SK-N-SH (cell line): ENCODE results near the gene STKLD1. TPM values are rescaled to one million over a fixed set of nuclear protein-coding genes. Genes with fewer than 3 reads are reported as not detected.

Source experiments
- CTCF ChIA-PET: fragments of 300-600, 350-600 bp; formaldehyde crosslinking; extraction: SDS; loops from one replicate; lab custom pipeline; 2021; lab: Yijun Ruan, JAX
- POLR2A ChIA-PET: fragments of 350-600 bp; sonication (Branson Sonifier 250); formaldehyde crosslinking; extraction: SDS; loops from one replicate; lab custom pipeline; 2020; ENCODE audit warnings: antibody characterized with exemption, inconsistent platforms; lab: Yijun Ruan, JAX
- DNase-seq: peaks from one replicate; pipeline ENCODE4 v3.0.0; 2012
- H2AFZ ChIP-seq: fragments of 200-600 bp; sonication (generic); 2 replicates; pipeline ENCODE4 v1.8.1; 2016; ENCODE audit warnings: antibody characterized with exemption, mild to moderate bottlenecking, low read depth
- H3F3A ChIP-seq: fragments of 200-600 bp; sonication (generic); replicated peaks from 2 replicates; pipeline ENCODE3; 2016; ENCODE audit warnings: antibody characterized with exemption, mild to moderate bottlenecking; ENCODE audit not compliant: insufficient read depth
- H3K27ac ChIP-seq, 2 experiments: fragments of 200-500 bp in 1 of 2; fragments of 200-600 bp in 1 of 2; sonication (Bioruptor generic) in 1 of 2; sonication (generic), shearing (Covaris generic) in 1 of 2; 2 replicates each; pipeline versions ENCODE4 v1.5.1 to v1.6.1; 2014 to 2016; ENCODE audit warnings: low read depth in 2 of 2, inconsistent platforms in 1 of 2, low read length in 1 of 2, mild to moderate bottlenecking in 1 of 2, mixed read lengths in 1 of 2
- H3K27me3 ChIP-seq: fragments of 200-600 bp; sonication (generic), shearing (Covaris generic); 2 replicates; pipeline ENCODE4 v1.6.1; 2016; ENCODE audit warnings: mixed run types; ENCODE audit not compliant: insufficient read depth
- H3K36me3 ChIP-seq, 2 experiments: fragments of 200-500 bp in 1 of 2; fragments of 200-600 bp in 1 of 2; sonication (Bioruptor generic) in 1 of 2; sonication (generic) in 1 of 2; replicated peaks in 1 of 2; 2 replicates each; pipeline versions ENCODE3 to v1.5.1; 2014 to 2016; ENCODE audit warnings: low read length in 1 of 2, mild to moderate bottlenecking in 1 of 2; ENCODE audit not compliant: insufficient read depth in 2 of 2, control insufficient read depth in 1 of 2
- H3K4me1 ChIP-seq, 2 experiments: fragments of 200-500 bp in 1 of 2; fragments of 200-600 bp in 1 of 2; sonication (Bioruptor generic) in 1 of 2; sonication (generic), shearing (Covaris generic) in 1 of 2; 2 replicates each; pipeline versions ENCODE4 v1.5.1 to v1.6.1; 2014 to 2016; ENCODE audit warnings: low read depth in 1 of 2, low read length in 1 of 2, mixed run types in 1 of 2; ENCODE audit not compliant: insufficient read depth in 2 of 2, control insufficient read depth in 1 of 2
- H3K4me2 ChIP-seq: fragments of 200-600 bp; sonication (generic), shearing (Covaris generic); 2 replicates; pipeline ENCODE4 v1.6.1; 2017; ENCODE audit warnings: mixed run types
- H3K4me3 ChIP-seq, 2 experiments: fragments of 200-500 bp in 1 of 2; fragments of 200-600 bp in 1 of 2; sonication (Bioruptor generic) in 1 of 2; sonication (generic), shearing (Covaris generic) in 1 of 2; 2 replicates each; pipeline versions ENCODE4 v1.5.1 to v1.8.1; 2014 to 2016; ENCODE audit warnings: low read depth in 2 of 2, inconsistent platforms in 1 of 2, low read length in 1 of 2, mild to moderate bottlenecking in 1 of 2, mixed read lengths in 1 of 2, moderate library complexity in 1 of 2
- H3K79me2 ChIP-seq: fragments of 200-600 bp; sonication (generic); 2 replicates; pipeline ENCODE4 v1.8.1; 2017; ENCODE audit warnings: mild to moderate bottlenecking; ENCODE audit not compliant: insufficient read depth
- H3K9ac ChIP-seq: fragments of 200-600 bp; sonication (generic); 2 replicates; pipeline ENCODE4 v1.6.1; 2017; ENCODE audit warnings: mixed run types
- H3K9me2 ChIP-seq: fragments of 200-600 bp; sonication (generic); 2 replicates; pipeline ENCODE4 v1.6.1; 2017; ENCODE audit warnings: mixed run types
- H3K9me3 ChIP-seq: fragments of 200-600 bp; sonication (generic); 2 replicates; pipeline ENCODE4 v1.6.1; 2017; ENCODE audit warnings: mixed run types, mild to moderate bottlenecking, moderate library complexity
- H4K20me1 ChIP-seq: fragments of 200-600 bp; sonication (generic); 2 replicates; pipeline ENCODE4 v1.6.1; 2017; ENCODE audit warnings: mild to moderate bottlenecking, mixed run types; ENCODE audit not compliant: insufficient read depth
- CTCF ChIP-seq: fragments of 200-600 bp; sonication (generic); IDR thresholded peaks from 2 replicates; pipeline ENCODE4 v1.6.1; 2017; ENCODE audit warnings: antibody characterized with exemption, mild to moderate bottlenecking, moderate library complexity
- IRF3 ChIP-seq: fragments of 150-350 bp; IDR thresholded peaks from 2 replicates; pipeline ENCODE4 v1.6.1; 2016; ENCODE audit warnings: mild to moderate bottlenecking, low read depth, low read length
- MAX ChIP-seq: IDR thresholded peaks from 2 replicates; pipeline ENCODE4 v1.4.0; 2012; ENCODE audit warnings: low read depth
- TAF1 ChIP-seq: IDR thresholded peaks from 2 replicates; pipeline ENCODE4 v1.6.1; 2012; ENCODE audit warnings: low read depth, mild to moderate bottlenecking, low read length, moderate library complexity, borderline replicate concordance
- YY1 ChIP-seq: IDR thresholded peaks from 2 replicates; pipeline ENCODE4 v1.4.0; 2012; ENCODE audit warnings: low read depth, mild to moderate bottlenecking
- WGBS: methylation state at CpG from one replicate; pipeline ENCODE4 v1.1.6; 2017; ENCODE audit warnings: low lambda C conversion rate; 5-methylcytosine and 5-hydroxymethylcytosine counted together
- polyA plus RNA-seq, 3 experiments: library from polyadenylated mRNA; depleted of rRNA; stranded (reverse); fragments of >200 nt; gene quantifications; 2 replicates each; pipeline ENCODE4 v1.2.3, GENCODE V29; 2012

The STKLD1 gene
- polyA plus RNA-seq, 1 of the 3 experiments (the other 2 are of a cell fraction), result 2.3 TPM

- no peak for TF ChIP-seq YY1
- TF ChIP-seq, all 33 proteins: peak for 0
Observed at GRCh38 chr9:133342069-133342406, 34.1 kb upstream of the STKLD1 start (continued).

- no peak overlapping the region for H3K27ac ChIP-seq
- H3K27me3 ChIP-seq, result no peaks in the 10 kb centered on the region
- POLR2A ChIA-PET, result interaction anchor here (0.6 kb wide), 1 partner anchor 77 kb away, joined by 4 read pairs; no protein-coding TSS in a partner anchor
- WGBS, result 93% methylated on average over 7 of the region's 11 CpGs
- H3K79me2 ChIP-seq, result peaks cover 23% of the 10 kb centered on the region
- H3K9me3 ChIP-seq, result no peaks in the 10 kb centered on the region
- no peak overlapping the region for H2AFZ ChIP-seq
- no peak for TF ChIP-seq MAX
- peak; percentile 33 for TF ChIP-seq CTCF
- H3K9ac ChIP-seq, result no peak overlapping the region
- H3K36me3 ChIP-seq, result peaks cover 20 to 68% of the 10 kb centered on the region in 2 experiments
- no peaks in the 10 kb centered on the region for H3K9me2 ChIP-seq
- H4K20me1 ChIP-seq, result peaks cover 9% of the 10 kb centered on the region; the same call in 1 of the 2 replicates
- H3K4me1 ChIP-seq, result peaks cover 0 to 11% of the 10 kb centered on the region in 2 experiments; a peak in 1 of 4 replicates
- no peaks in the 10 kb centered on the region for H3F3A ChIP-seq
- H3K4me3 ChIP-seq, result no peak overlapping the region
- H3K4me2 ChIP-seq, result no peak overlapping the region
- DNase-seq, result peak; percentile 57
- CTCF ChIA-PET, result interaction anchor here (0.7 to 2.1 kb wide), 9 partner anchors 9 to 161 kb away, joined by 4 to 10 read pairs (median 4); no protein-coding TSS in a partner anchor
Observed at GRCh38 chr9:133342570-133342969, 33.6 kb upstream of the STKLD1 start.

GRCh38 chr9:133344071-133344470, 32.1 kb upstream of the STKLD1 start:
- ChIA-PET POLR2A (no interaction called here), CTCF (interaction anchor here (0.8 to 1.7 kb wide), 5 partner anchors 11 to 158 kb away, joined by 3 to 5 read pairs (median 4); no protein-coding TSS in a partner anchor)
- peaks cover 14% of the 10 kb centered on the region for H4K20me1 ChIP-seq
- H3K27ac ChIP-seq, result no peak overlapping the region
- H3K9me2 ChIP-seq, result no peaks in the 10 kb centered on the region
- no peak overlapping the region for H3K9ac ChIP-seq
- H3F3A ChIP-seq, result no peaks in the 10 kb centered on the region
- peaks cover 36% of the 10 kb centered on the region for H3K79me2 ChIP-seq
- no peak overlapping the region for H2AFZ ChIP-seq
- H3K4me2 ChIP-seq, result no peak overlapping the region
- H3K36me3 ChIP-seq, result peaks cover 20 to 67% of the 10 kb centered on the region in 2 experiments
- H3K27me3 ChIP-seq, result no peaks in the 10 kb centered on the region
- no peak for TF ChIP-seq TAF1
- no peak for TF ChIP-seq IRF3
- peaks cover 0 to 13% of the 10 kb centered on the region in 2 experiments; a peak in 1 of 4 replicates for H3K4me1 ChIP-seq
- DNase-seq, result no peak
- H3K9me3 ChIP-seq, result no peaks in the 10 kb centered on the region
- 96% methylated on average over 18 of the region's 19 CpGs for WGBS
- no peak overlapping the region for H3K4me3 ChIP-seq
